ENCODE measurements around the gene CDH26. TPM values are rescaled to one million over a fixed set of nuclear protein-coding genes. Genes with fewer than 3 reads are reported as not detected.
A peak's percentile ranks its signal among the peaks of the same experiment; 100 is the strongest.

The CDH26 gene
- polyA plus RNA-seq, 3 donors: 1.3 to 3.0 (median 2.0) TPM

DNA sequence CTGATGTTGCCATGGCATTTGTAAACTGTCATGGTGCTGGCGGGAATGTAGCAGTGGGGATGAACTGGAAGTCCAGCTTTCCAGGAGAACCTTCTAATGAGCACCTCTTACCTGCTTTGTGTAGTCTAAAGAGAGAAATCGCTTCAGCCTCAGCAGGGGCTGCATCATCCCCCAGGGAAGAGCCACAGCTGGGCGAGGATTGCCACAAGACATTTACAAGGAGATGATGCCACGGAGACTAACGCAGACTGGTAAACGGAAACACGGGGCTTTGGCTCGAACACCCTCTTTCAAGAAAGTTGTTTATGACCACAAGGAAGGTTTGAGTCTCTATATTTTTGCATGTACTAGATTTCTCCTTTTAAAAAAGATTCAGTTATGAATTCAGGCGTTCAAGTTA, 72.9 kb downstream of the CDH26 start:
- Histone ChIP-seq H3K27ac (ENCODE audit: low read depth in 1 of 2, low read length in 2 of 2) (no peak overlapping the region), H3K9ac (ENCODE audit: insufficient read depth, low read length, poor library complexity, severe bottlenecking) (no peak overlapping the region), H3K9me3 (replicated peaks in 1 of 2; ENCODE audit: control insufficient read depth in 1 of 2, insufficient read depth in 1 of 2, low read length in 2 of 2) (peaks cover 11 to 15% of the 10 kb centered on the region in 2 donors), H4K20me1 (ENCODE audit: insufficient read depth, low read length) (no peaks in the 10 kb centered on the region), H3K79me2 (ENCODE audit: insufficient read depth, low read length) (no peaks in the 10 kb centered on the region), H3K27me3 (ENCODE audit: control insufficient read depth in 2 of 2, insufficient read depth in 2 of 2, low read length in 2 of 2) (no peaks in the 10 kb centered on the region), H3K4me2 (replicated peaks; ENCODE audit: extremely low read depth, low read length, poor library complexity, severe bottlenecking) (no peak overlapping the region), H3K4me3 (replicated peaks in 1 of 3; ENCODE audit: low read depth in 2 of 3, low read length in 3 of 3) (no peak overlapping the region), H2AFZ (ENCODE audit: insufficient read depth, low read depth, low read length, poor library complexity, severe bottlenecking) (no peak overlapping the region), H3K4me1 (ENCODE audit: control insufficient read depth in 1 of 2, insufficient read depth in 2 of 2, low read length in 2 of 2) (peaks cover 3 to 8% of the 10 kb centered on the region in 2 donors), H3K36me3 (replicated peaks in 1 of 2; ENCODE audit: control insufficient read depth in 1 of 2, insufficient read depth in 2 of 2, low read length in 2 of 2) (no peaks in the 10 kb centered on the region)
- no CpG with 5 or more reads among the region's 9 CpGs for WGBS (ENCODE audit: insufficient coverage)
- TF ChIP-seq, protein P1, sequence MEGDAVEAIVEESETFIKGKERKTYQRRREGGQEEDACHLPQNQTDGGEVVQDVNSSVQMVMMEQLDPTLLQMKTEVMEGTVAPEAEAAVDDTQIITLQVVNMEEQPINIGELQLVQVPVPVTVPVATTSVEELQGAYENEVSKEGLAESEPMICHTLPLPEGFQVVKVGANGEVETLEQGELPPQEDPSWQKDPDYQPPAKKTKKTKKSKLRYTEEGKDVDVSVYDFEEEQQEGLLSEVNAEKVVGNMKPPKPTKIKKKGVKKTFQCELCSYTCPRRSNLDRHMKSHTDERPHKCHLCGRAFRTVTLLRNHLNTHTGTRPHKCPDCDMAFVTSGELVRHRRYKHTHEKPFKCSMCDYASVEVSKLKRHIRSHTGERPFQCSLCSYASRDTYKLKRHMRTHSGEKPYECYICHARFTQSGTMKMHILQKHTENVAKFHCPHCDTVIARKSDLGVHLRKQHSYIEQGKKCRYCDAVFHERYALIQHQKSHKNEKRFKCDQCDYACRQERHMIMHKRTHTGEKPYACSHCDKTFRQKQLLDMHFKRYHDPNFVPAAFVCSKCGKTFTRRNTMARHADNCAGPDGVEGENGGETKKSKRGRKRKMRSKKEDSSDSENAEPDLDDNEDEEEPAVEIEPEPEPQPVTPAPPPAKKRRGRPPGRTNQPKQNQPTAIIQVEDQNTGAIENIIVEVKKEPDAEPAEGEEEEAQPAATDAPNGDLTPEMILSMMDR (IDR thresholded peaks at IDR 0.05): no peak
- DNase-seq: no peak
- intact Hi-C loops (cut with micrococcal nuclease): no loop called here
- peaks cover 0 to 4% (median 0%) of the 10 kb centered on the region in 3 donors for H3K27me3 Mint-ChIP-seq (ENCODE audit: low read depth in 3 of 3)
- H3K27ac Mint-ChIP-seq: peak overlapping the region in 3 of 7 donors; percentile 43 to 84 (median 62)
- H3K4me3 Mint-ChIP-seq: peak overlapping the region in 1 of 2 donors; percentile 5
- peaks cover 7 to 21% (median 15%) of the 10 kb centered on the region in 7 donors for H3K9me3 Mint-ChIP-seq
- H3K36me3 Mint-ChIP-seq: peaks cover 4 to 7% of the 10 kb centered on the region in 2 donors
- peaks cover 10% of the 10 kb centered on the region for H3K4me1 Mint-ChIP-seq

DNA sequence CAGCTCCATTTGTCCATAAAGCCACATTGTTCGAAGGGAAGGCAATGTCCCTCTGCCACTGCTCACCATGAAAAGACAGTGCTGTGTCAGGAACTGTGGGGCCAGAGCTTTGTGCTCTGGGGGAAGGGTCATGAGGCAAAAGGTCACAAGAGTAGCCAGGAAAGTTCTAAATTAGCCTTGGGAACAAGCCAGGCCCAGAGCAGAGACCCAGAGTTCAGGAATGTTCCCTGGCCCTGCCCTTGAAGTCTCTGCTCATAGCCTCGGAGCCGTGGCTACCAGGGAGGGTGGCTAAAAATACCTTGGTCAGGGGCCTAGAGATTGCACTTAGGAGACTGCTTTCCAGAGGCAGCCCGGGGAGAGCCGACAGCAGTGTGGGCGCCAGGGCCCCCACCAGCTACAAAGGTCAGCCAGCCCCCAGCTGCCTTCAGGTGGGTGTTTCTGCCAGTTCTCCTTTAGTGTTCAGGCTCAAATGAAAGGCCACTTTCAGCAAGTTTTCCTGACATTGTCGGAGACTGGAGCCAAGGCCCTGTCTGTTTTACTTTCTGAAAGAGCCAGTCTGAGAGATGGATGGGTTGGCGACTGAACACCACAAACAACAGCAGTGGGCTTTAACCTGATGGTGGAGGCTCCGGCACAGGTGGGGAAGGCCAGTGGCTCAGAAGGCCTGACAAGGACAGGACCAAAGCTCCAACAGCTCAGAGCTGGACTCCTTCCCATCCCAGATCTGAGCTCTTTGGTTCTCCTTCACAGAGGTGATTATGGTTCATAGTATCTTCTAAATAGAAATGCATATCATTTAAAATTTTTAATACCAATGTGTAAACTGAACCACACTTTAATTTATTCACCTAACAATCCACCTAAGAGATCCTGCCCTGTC, 76.2 kb downstream of the CDH26 start:
- H3K27ac ChIP-seq (ENCODE audit: low read depth in 1 of 2, low read length in 2 of 2): no peak overlapping the region
- Mint-ChIP-seq H3K9me3 (peaks cover 12 to 20% (median 13%) of the 10 kb centered on the region in 7 donors), H3K36me3 (peaks cover 8 to 12% of the 10 kb centered on the region in 2 donors), H3K27me3 (ENCODE audit: low read depth in 3 of 3) (peaks cover 0 to 1% (median 0%) of the 10 kb centered on the region in 3 donors), H3K4me3 (no peak overlapping the region), H3K27ac (no peak overlapping the region), H3K4me1 (peaks cover 24% of the 10 kb centered on the region)
- WGBS (ENCODE audit: insufficient coverage): 92% methylated on average over 7 of the region's 9 CpGs
- H3K9me3 ChIP-seq (replicated peaks in 1 of 2; ENCODE audit: control insufficient read depth in 1 of 2, insufficient read depth in 1 of 2, low read length in 2 of 2): peaks cover 11 to 13% of the 10 kb centered on the region in 2 donors
- TF ChIP-seq, protein P1 (IDR thresholded peaks at IDR 0.05): no peak
- H3K4me3 ChIP-seq (replicated peaks in 1 of 3; ENCODE audit: low read depth in 2 of 3, low read length in 3 of 3): no peak overlapping the region
- H3K4me1 ChIP-seq (ENCODE audit: control insufficient read depth in 1 of 2, insufficient read depth in 2 of 2, low read length in 2 of 2): peaks cover 3 to 17% of the 10 kb centered on the region in 2 donors
- H3K4me2 ChIP-seq (replicated peaks; ENCODE audit: extremely low read depth, low read length, poor library complexity, severe bottlenecking): no peak overlapping the region
- H4K20me1 ChIP-seq (ENCODE audit: insufficient read depth, low read length): no peaks in the 10 kb centered on the region
- no peaks in the 10 kb centered on the region for H3K27me3 ChIP-seq (ENCODE audit: control insufficient read depth in 2 of 2, insufficient read depth in 2 of 2, low read length in 2 of 2)
- no peak overlapping the region for H2AFZ ChIP-seq (ENCODE audit: insufficient read depth, low read depth, low read length, poor library complexity, severe bottlenecking)
- H3K36me3 ChIP-seq (replicated peaks in 1 of 2; ENCODE audit: control insufficient read depth in 1 of 2, insufficient read depth in 2 of 2, low read length in 2 of 2): no peaks in the 10 kb centered on the region
- no peaks in the 10 kb centered on the region for H3K79me2 ChIP-seq (ENCODE audit: insufficient read depth, low read length)
- DNase-seq: no peak
- intact Hi-C loops (cut with micrococcal nuclease): no loop called here
- no peak overlapping the region for H3K9ac ChIP-seq (ENCODE audit: insufficient read depth, low read length, poor library complexity, severe bottlenecking)
